HG03432 (cell line): Measurements from ENCODE around the gene ITGA2B.
A peak's percentile ranks its signal among the peaks of the same experiment; 100 is the strongest.
"Not testable (repeated sequence)": the region's sequence is repeated elsewhere in the genome, so short reads cannot be mapped to it uniquely, and the experiment has no call there.

Experiments used
- ATAC-seq: cut with Tn5 transposase; IDR thresholded peaks from one replicate; pipeline ENCODE4 v1.9.1; 2021; ENCODE audit warnings: mild to moderate bottlenecking, moderate library complexity; ENCODE audit not compliant: unreplicated experiment

Gene ITGA2B

GRCh38 chr17:44352828-44353671 lies 36.4 kb downstream of the ITGA2B start:
- ATAC-seq = no peak

DNA sequence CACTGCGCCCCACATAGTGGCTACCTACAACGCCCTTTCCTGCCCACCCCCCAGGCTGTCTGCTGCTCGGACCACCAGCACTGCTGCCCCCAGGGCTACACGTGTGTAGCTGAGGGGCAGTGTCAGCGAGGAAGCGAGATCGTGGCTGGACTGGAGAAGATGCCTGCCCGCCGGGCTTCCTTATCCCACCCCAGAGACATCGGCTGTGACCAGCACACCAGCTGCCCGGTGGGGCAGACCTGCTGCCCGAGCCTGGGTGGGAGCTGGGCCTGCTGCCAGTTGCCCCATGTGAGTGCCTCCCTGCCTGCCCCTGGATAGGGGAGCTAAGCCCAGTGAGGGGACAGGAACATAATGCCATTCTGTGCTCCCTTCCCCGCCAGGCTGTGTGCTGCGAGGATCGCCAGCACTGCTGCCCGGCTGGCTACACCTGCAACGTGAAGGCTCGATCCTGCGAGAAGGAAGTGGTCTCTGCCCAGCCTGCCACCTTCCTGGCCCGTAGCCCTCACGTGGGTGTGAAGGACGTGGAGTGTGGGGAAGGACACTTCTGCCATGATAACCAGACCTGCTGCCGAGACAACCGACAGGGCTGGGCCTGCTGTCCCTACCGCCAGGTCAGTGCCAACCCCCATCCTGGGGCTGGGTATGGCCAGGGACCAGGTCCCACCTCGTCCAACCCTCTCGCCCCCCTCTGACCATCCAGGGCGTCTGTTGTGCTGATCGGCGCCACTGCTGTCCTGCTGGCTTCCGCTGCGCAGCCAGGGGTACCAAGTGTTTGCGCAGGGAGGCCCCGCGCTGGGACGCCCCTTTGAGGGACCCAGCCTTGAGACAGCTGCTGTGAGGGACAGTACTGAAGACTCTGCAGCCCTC lies 37.3 kb downstream of the ITGA2B start:
- no peak for ATAC-seq

DNA sequence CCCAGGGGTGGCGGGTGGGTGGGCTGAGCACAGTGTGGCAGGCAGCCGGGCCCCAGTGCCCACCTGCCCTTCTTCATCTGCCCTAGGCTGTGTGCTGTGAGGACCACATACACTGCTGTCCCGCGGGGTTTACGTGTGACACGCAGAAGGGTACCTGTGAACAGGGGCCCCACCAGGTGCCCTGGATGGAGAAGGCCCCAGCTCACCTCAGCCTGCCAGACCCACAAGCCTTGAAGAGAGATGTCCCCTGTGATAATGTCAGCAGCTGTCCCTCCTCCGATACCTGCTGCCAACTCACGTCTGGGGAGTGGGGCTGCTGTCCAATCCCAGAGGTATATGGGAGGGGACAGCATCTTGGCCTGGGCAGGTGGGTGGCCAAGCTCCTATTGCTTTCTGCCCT lies 38.0 kb downstream of the ITGA2B start:
- ATAC-seq = no peak

DNA sequence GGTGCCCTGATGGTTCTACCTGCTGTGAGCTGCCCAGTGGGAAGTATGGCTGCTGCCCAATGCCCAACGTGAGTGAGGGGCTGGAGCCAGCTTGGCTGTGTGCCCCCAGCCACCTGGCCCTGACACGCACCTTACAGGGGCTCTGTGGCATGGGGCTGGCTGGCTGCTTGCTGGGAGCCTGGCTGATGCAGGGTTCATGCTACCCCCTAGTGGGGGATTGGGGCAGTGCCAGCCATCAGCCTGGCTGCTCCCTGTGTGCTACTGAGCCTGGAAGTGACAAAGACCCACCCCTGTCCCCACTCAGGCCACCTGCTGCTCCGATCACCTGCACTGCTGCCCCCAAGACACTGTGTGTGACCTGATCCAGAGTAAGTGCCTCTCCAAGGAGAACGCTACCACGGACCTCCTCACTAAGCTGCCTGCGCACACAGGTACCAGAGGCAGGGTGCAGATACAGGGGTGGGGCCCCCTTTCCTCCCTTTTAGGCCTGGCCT lies 38.7 kb downstream of the ITGA2B start:
- ATAC-seq = no peak

- no peak for ATAC-seq
Measured at GRCh38 chr17:44349553-44350070, 39.8 kb downstream of the ITGA2B start.

GRCh38 chr17:44348988-44349364 lies 40.5 kb downstream of the ITGA2B start:
- ATAC-seq = no peak

- ATAC-seq = peak; percentile 47
Measured at GRCh38 chr17:44348234-44348987, 41.0 kb downstream of the ITGA2B start.

GRCh38 chr17:44347206-44348055 lies 42.0 kb downstream of the ITGA2B start:
- not testable (repeated sequence) for ATAC-seq

- no peak for ATAC-seq
Measured at GRCh38 chr17:44346064-44346844, 43.2 kb downstream of the ITGA2B start.

GRCh38 chr17:44345454-44346026 lies 43.9 kb downstream of the ITGA2B start:
- peak; percentile 7 for ATAC-seq

DNA sequence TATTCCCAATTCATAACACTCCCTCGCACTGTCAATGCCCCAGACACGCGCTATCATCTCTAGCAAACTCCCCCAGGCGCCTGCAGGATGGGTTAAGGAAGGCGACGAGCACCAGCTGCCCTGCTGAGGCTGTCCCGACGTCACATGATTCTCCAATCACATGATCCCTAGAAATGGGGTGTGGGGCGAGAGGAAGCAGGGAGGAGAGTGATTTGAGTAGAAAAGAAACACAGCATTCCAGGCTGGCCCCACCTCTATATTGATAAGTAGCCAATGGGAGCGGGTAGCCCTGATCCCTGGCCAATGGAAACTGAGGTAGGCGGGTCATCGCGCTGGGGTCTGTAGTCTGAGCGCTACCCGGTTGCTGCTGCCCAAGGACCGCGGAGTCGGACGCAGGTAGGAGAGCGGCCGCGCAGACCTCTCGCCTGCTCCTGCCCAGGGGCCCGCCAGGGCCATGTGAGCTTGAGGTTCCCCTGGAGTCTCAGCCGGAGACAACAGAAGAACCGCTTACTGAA lies 44.5 kb downstream of the ITGA2B start, which contains the start of gene GRN:
TSS of gene GRN (plus strand) at position 364 of the 515 bp plus-strand sequence. CDS start 3,863 bp downstream, outside the sequence.
- ATAC-seq = peak; percentile 54

DNA sequence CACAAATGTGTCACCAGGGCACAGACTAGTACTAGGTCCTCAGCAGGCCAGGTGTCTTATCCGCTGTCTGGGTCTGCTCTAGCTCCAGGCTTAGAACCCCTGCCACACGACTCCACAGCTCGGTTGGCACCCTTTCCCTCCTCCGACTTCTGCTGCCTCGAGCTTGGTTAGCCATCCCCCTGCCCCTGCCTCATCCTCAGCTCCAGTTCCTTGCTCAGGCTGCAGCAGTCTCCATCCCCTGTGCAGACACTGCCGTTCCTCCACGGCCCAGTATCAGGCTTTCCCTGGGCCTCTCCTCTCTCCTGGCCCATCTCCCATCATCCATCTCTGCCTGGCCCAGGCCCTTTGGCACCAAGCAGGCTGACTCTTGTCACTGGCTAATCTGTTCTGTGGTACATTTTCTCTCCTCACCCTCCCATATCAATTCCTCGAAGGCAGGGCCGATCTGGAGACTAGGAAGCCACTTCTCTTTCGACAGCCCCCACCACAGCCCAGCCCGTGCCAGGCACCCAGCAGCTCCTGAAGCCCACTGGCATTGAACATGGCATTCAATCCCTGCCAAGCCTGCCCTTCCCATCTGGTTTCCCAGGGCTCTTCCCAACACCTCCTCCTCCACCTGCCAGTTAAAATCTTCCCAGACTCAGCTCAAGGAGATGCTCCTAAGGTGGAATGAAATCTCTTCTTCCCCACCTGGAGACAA lies 45.8 kb downstream of the ITGA2B start:
- no peak for ATAC-seq

DNA sequence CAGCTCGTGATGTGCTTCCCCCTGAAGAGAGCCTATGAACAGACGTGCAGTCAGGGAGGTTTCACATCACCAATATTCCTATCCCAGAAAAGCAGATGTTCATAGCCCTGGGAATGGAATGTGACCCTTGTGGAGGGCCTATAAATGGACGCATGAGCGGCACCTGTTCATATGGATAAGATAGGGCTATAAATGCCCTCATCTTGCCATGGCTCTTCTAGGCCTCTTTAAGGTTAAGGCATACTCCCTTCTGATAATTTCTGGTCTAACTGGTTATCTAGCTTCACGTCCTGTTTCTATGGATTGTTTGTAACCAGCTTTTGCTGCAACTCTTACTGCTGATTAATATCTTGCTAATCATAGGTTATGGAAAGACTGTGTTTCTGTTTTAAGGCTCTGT lies 48.9 kb downstream of the ITGA2B start:
- ATAC-seq = not testable (repeated sequence)

DNA sequence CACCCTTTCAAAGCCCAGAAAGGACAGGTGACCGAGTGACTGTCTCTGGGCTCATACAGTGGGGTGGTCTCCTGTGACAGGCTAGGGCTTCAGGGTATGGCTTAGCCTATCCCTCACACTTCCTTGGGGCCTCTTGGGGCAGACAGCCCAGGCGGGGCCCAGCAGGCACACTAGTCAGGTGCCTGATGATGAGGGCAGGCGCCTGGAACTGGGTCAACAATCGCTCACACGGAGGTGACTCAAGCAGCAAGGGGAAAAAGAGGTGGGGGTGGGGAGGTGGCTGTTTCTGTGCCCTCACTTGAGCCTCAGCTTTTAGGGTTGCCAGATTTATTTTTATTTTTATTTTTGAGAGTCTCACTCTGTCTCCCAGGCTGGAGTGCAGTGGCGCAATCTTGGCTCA lies 50.7 kb downstream of the ITGA2B start:
- no peak for ATAC-seq

DNA sequence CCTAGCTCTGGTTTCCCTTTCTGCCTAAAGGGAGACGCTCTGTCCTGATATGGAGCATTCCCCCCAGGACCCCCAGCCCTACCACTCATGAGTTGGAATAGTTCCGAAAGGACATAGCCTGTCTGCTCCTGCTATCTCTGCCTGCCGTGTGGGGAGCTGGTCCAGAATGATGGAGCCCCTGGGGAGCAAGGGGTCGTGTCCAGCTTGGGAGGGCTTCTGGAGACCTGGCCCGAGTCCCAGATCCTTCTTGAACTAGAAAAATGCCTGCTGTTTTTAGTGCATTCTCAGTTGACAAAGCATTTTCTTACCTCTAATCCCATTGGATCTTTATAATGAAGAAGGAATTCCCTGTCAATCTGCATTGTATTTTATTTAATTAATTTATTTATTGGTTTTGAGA lies 53.5 kb downstream of the ITGA2B start:
- no peak for ATAC-seq

DNA sequence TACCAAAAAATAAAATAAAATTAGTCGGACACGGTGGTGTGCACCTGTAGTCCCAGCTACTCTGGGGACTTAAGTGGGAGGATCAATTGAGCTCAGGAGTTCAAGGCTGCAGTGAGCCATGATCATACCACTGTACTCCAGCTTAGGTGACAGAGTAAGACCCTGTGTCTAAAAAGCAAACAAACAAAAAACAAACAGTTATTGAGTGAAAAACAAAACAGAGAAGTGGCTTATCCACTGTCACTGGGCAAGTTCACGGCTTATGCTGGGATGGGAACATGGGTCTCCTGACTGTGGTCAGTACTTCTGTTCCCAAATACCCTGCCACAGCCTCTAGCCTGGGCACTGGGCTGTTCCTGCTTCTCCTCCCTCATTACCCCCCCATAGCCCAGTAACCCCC lies 53.9 kb downstream of the ITGA2B start:
- no peak for ATAC-seq

- no peak for ATAC-seq
Measured at GRCh38 chr17:44334727-44335126, 54.7 kb downstream of the ITGA2B start.

DNA sequence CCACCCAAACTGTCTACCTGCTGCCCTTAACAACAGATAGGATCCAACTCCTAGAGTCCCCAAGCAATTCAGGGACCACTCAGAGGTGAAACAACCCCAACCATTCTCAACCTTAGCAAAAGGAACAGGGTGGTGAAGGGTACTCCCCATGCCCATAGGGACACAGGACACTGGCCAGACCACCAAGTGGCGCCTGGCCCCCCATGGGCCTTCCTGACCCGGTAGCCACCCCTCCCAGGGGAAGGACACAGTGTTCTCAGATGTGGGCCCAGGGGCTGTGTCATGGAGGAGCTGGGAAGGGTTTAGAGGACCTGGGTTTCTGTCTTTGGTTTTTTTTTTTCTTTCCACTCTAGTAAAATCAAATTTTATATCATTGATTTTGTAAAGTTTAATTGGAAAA lies 55.1 kb downstream of the ITGA2B start:
- no peak for ATAC-seq
